DLD1 (cell line): ENCODE data around the gene OTOGL.

Source experiments
- in situ Hi-C: cut with HindIII; loops from 2 replicates; pipeline ENCODE4 v1.10.0; 2017; ENCODE audit warnings: low sequenced_read_pairs

OTOGL gene

DNA sequence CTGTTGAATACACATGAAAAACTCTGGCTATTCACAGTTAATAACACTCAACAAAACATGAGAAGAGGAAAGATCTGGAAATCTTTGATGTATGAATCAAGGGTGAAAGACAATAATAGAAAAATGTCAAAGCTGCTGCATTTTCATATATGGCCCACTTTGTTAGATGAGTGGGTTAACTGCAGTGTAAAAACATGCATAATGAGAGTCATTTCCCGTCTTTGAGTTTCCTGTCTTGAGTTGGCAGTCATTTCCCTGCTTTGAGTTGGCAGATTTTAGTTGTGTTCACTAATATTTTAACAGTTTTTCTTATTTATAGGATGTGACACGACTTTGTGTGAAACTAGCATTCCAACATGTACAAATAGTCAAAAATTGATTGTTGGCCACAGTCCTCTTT lies 256.8 kb downstream of the OTOGL start:
- in situ Hi-C loops, result no loop called here

DNA sequence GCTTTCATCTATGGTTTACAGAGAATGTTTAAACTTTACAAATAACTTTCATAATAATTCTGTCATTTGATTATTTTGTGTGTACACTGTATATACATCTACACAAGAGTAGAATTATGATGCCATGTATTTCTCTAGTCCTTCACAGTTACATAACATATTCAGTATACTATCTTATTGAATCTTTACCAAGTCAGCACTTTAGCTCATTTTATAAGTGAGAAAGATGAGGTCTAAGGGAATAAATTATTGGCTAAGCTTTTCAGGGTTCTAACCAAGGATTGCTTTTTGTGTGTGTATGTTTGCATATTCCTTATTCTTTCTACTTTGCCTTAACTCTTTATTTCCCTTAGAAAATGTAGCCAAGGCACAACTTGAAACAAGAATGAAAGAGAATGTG lies 260.4 kb downstream of the OTOGL start:
- in situ Hi-C loops, result no loop called here

GRCh38 chr12:80364056-80364455 lies 264.7 kb downstream of the OTOGL start:
- in situ Hi-C loops, result no loop called here

DNA sequence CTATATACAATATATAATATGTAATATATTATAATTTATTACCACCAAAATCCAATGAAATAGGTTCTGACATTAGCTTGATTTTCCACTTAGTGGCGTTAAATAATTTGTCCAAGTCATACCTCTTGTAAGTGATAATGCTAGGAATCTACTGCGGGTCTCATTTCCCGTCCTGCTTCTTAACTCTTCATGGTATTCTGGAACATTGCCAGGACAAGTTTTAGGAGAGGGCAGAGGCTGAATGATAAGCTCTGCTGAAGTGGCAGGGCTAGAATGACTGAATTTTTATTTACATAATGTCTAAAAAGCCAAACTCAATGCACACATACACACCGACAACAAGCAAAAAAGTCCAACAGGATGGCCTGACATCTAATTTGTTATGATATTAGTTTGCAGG lies 274.3 kb downstream of the OTOGL start:
- in situ Hi-C loops, result no loop called here

- in situ Hi-C loops, result no loop called here
Observed at GRCh38 chr12:80374615-80375014, 275.3 kb downstream of the OTOGL start.

DNA sequence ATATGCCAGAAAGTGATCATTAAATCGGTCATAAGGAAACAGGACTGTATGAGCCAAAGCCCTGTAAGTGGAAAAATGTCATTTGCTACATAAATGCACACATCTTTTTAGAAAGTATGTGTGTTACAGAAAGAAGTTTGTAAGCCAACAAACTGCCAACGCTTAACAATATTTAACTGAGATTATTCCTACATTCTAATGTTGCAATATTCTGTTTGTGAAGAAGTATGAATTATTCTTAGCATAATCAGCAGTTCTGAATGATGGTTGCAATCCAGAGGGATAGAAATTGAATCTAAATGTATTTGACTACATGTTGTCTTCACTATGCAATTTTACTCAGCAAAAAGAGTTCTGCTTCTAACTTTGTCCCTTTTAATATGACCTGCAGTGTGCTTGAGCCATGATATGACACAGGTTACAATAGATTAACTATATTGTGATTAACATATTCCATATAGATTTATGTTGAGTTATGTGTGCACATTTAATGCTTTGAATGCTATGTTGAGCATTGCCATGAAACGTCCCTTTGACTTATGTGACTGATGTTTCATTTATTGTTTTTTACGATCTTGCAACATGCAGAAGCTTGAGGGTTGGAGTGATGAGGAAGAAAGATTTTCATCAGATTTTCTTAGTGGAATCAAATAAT lies 277.9 kb downstream of the OTOGL start:
- in situ Hi-C loops, result no loop called here

- in situ Hi-C loops, result no loop called here
Observed at GRCh38 chr12:80381121-80381520, 281.8 kb downstream of the OTOGL start.

- in situ Hi-C loops, result no loop called here
Observed at GRCh38 chr12:80382254-80382653, 282.9 kb downstream of the OTOGL start.

GRCh38 chr12:80400571-80400991 lies 301.2 kb downstream of the OTOGL start:
- in situ Hi-C loops, result no loop called here

DNA sequence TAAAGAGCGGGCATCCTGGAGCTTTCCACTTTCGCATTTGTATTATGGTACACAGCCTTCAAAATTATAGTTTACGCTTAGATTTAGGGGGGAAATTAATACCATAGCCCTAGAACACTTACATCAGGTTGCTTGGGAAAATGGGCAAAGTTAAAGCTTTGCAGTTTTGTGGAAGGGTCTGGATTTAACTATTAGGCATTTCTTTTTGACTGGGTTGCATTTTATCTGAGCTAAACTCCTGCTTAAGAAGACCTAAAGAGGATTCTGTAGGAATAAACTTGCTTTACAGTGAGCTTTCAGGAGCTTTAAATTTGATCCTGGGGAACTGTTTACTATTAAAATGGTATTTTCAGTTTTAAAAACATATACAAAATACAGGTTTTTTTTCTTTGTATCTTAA lies 301.9 kb downstream of the OTOGL start:
- in situ Hi-C loops, result no loop called here

DNA sequence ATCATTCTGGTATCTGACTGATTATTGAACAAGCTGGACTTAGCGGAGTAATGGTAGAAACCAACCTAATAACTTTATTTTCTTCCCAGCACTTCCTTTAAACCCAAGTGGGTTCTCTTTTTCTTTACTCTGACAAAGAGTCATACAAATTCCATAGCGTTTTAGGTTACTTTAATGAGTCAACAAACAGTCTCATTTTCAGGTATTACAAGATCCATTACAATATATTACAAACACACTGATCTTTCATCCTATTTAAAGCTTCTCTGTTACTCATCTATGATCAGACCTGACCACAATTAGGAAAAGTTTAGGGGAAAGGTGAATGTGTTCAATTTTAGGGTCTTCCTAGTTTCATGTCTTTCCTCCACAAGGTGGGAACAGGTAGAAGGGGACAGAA lies 305.3 kb downstream of the OTOGL start:
- in situ Hi-C loops, result no loop called here

DNA sequence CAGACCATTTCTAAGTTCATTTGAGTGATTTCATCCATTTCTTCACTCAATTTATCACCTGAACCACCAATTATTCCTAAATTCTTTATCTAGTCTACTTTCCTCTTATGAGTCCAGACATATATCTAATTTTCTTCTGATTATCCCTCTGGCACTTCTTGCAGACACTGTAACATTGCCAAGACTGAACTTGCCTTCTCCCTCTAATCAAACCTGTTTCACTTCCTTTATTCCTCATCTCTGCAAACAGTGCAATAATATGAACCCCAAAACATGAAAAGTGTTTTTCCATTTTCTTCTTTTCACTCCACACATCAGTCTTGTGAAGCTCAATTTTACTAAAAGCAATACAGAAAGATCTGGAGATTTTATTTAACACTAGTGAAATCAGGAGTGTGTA lies 306.9 kb downstream of the OTOGL start:
- in situ Hi-C loops, result no loop called here

DNA sequence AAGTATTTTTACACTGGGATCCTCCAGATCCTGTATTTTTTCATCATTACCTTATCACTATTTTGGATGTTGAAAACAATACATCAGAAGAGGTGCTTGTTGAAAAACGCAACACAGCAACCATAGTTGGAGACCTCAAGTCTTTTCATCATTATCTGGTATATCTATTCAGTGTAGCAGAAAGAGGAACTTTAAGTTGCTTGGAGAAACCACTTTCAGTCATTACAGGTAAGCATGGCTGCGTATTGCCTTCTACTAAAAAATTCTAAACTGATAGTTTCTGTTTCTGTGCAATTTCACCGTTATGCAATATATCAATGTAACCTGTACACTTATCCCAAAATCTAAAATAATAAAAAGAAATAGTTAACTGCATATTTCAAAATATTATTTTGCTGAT lies 312.4 kb downstream of the OTOGL start:
- in situ Hi-C loops, result no loop called here

- in situ Hi-C loops, result no loop called here
Observed at GRCh38 chr12:80412343-80412953, 313.1 kb downstream of the OTOGL start.

DNA sequence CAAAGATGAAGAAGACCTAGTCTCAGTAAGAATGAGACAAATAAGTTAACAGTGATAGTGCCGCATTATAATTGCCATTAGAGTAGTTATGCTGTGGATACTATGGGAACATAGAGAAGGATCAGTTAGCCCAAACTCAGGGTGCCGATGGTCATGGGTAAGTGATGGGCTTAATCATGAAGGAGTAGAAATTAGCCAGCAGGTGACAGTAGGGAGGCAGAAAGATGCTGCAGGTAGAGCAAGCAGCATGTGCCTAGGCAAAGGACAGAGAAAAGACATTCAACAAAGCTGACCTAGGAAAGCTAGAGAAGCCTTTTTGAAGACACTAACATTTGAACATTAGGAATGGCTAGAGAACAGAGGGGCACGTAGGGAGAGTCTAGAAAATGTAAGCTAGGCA lies 314.1 kb downstream of the OTOGL start:
- in situ Hi-C loops, result no loop called here

DNA sequence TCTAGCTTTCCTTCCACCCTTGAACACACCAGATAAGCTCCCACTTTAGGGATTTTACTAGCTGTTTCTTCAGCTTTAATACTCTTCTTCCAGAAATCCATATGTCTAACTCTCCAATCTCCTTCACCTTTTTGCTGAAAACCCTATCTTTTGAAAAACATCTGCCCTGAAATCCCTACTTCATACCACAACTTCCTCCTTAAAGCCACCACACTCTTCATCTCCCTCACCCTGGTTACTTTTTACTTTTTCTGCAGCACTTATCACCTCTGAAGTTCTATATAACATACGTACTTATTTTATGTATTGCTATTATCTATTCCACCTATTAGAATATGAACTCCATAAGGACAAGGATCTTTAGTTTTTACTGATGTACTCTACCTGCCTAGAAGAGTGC lies 316.1 kb downstream of the OTOGL start:
- in situ Hi-C loops, result no loop called here

GRCh38 chr12:80419644-80420043 lies 320.3 kb downstream of the OTOGL start:
- in situ Hi-C loops, result no loop called here

GRCh38 chr12:80420075-80420474 lies 320.7 kb downstream of the OTOGL start:
- in situ Hi-C loops, result no loop called here

DNA sequence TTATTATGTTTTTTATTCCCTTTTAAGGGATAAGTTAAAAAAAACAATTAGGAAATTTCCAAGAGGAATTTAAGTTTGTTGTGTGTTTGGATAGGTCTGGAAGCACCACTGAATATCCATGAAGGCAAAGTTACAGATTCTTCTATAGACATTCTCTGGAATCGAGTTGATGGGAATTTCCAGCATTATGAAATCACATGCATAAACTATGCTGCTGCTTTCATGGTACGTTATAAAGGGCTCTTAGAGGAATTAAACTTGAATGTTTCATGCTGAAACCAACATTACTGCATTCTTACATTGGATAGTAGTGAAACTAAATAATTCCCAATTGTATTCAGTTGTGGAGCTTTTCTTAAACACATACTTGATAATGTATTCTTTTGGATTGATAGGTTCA lies 323.2 kb downstream of the OTOGL start:
- in situ Hi-C loops, result no loop called here
